Nephron (organoid): ENCODE data around the gene MMD.
"Not testable (repeated sequence)": the region's sequence is repeated elsewhere in the genome, so short reads cannot be mapped to it uniquely, and the experiment has no call there.

Source experiments
- H3K27ac Mint-ChIP-seq, 3 experiments: 2 replicates each; pipeline ENCODE4 v1.8.0; 2020; ENCODE audit warnings: mixed read lengths in 3 of 3, mild to moderate bottlenecking in 2 of 3, moderate library complexity in 1 of 3
- H3K27me3 Mint-ChIP-seq: 2 replicates; pipeline ENCODE4 v1.8.0; 2021; ENCODE audit warnings: low read depth, mild to moderate bottlenecking, moderate library complexity, mixed read lengths
- H3K36me3 Mint-ChIP-seq: 2 replicates; pipeline ENCODE4 v1.8.0; 2020; ENCODE audit warnings: low read depth, mixed read lengths
- H3K4me1 Mint-ChIP-seq: 2 replicates; pipeline ENCODE4 v1.8.0; 2020; ENCODE audit warnings: mixed read lengths
- H3K4me3 Mint-ChIP-seq, 3 experiments: 2 replicates each; pipeline ENCODE4 v1.8.0; 2020; ENCODE audit warnings: mild to moderate bottlenecking in 3 of 3, mixed read lengths in 3 of 3, moderate library complexity in 2 of 3
- H3K9me3 Mint-ChIP-seq: 2 replicates; pipeline ENCODE4 v1.8.0; 2020; ENCODE audit warnings: mixed read lengths
- TF ChIP-seq, protein P1 (sequence below), 3 experiments: fragments of 200-600 bp; sonication (generic); IDR thresholded peaks; one replicate each; pipeline ENCODE4 v1.5.0; 2021; ENCODE audit warnings: antibody characterized with exemption in 3 of 3; ENCODE audit not compliant: unreplicated experiment in 3 of 3

MMD gene

DNA sequence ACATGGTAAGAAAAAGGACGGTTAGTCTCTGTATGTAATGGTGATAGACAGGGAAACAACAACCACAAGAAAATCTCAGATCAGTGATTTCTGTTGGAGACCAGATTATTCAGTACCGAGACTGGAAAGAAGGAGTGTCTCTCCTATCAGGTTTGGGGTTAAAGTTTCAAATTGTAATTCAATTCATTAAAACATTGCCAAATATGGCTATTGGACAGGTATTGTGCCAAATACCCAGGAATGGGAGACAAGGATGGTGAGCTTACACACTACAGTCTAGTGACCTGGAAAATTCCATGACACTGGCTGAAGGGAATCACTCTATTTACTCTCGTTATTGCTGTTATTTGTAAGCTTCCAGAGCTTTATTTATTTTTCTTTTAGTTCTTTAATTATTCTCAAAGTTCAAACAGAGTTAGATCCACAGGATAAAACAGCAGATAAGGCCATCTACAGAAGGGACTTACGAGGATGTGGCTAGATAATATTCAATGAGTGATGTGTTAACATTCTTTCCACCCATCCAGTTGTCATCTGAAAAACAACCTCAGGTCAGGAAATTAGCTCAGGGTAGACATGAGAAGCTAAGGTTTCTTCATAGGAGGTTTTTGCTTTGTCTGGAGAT, 25.1 kb upstream of the MMD start:
- no peaks in the 10 kb centered on the region for H3K36me3 Mint-ChIP-seq
- H3K9me3 Mint-ChIP-seq, result no peaks in the 10 kb centered on the region

DNA sequence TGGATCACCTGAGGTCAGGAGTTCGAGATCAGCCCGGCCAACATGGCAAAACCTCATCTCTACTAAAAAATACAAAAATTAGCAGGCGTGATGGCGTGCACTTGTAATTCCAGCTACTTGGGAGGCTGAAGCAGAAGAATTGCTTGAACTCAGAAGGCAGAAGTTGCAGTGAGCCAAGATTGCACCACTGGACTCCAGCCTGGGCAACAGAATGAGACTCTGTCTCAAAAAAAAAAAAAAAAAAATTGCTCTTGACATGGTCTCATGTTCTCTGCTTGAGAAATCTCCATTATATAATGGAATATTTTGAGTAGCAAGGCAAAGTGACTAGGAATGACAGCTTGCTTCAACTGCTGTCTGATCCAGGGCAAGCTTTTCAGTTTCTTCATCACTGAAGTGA, 24.4 kb upstream of the MMD start:
- H3K9me3 Mint-ChIP-seq, H3K36me3 Mint-ChIP-seq, H3K27me3 Mint-ChIP-seq, H3K4me3 Mint-ChIP-seq: not testable (repeated sequence)
- peaks cover 63% of the 10 kb centered on the region for H3K4me1 Mint-ChIP-seq
- H3K27ac Mint-ChIP-seq, result peak overlapping the region; percentile 29 to 93 (median 35)

More for the DNA sequence above, 25.1 kb upstream of the MMD start:
- H3K27me3 Mint-ChIP-seq, result no peaks in the 10 kb centered on the region
- H3K4me3 Mint-ChIP-seq, result no peak overlapping the region
- TF ChIP-seq, protein P1, sequence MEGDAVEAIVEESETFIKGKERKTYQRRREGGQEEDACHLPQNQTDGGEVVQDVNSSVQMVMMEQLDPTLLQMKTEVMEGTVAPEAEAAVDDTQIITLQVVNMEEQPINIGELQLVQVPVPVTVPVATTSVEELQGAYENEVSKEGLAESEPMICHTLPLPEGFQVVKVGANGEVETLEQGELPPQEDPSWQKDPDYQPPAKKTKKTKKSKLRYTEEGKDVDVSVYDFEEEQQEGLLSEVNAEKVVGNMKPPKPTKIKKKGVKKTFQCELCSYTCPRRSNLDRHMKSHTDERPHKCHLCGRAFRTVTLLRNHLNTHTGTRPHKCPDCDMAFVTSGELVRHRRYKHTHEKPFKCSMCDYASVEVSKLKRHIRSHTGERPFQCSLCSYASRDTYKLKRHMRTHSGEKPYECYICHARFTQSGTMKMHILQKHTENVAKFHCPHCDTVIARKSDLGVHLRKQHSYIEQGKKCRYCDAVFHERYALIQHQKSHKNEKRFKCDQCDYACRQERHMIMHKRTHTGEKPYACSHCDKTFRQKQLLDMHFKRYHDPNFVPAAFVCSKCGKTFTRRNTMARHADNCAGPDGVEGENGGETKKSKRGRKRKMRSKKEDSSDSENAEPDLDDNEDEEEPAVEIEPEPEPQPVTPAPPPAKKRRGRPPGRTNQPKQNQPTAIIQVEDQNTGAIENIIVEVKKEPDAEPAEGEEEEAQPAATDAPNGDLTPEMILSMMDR (IDR thresholded peaks at IDR 0.05; ENCODE audit: unreplicated experiment in 3 of 3), result no peak
- peak overlapping the region; percentile 17 to 35 (median 29) for H3K27ac Mint-ChIP-seq
- H3K4me1 Mint-ChIP-seq, result peaks cover 63% of the 10 kb centered on the region

DNA sequence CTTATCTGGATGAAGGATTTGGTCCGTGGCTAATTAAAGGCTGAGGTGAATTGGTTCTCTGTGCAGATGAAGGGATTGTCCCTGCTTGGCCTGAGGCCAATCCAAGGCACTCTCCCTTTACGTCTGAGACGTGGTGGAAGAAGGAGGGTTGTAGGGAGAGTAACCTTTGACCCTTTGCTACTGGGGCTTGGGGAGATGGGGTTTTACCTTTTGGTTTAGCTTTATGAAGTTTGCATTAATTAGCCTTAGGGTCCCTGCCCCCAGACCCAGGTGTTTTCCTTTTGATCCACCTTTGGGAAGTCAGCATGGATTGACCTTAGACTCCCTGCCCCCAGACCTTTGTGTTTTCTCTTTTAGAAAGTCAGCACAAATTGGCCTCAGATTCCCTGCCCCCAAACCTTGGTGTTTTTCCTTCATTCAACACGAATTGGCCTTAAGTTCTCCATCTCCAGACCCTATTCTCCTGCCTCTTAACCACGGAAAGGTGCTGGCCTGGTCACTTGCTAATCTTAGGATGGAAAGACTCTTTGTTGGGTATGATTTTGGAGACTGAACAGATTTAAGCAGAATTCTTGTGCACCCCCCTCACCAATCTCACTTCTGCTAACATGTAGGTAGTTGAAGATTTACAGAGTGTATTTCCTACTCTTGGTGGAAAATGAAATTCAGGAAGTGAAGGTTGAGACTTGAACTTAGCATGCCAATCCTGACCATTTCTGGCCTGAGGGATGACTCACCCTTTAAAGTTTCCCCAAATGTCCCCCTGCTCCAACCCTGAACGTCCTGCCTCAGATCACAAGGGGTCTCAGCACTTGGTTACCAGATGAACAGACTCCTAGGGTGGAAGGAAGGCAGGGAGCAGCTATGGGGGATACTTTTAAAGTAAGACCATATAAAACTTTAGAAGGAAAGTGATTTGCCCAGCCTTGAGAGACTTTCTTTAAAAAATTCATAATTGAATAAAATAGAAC, 23.1 kb upstream of the MMD start:
- Mint-ChIP-seq H3K4me1 (peaks cover 57% of the 10 kb centered on the region), H3K9me3 (no peaks in the 10 kb centered on the region), H3K36me3 (no peaks in the 10 kb centered on the region), H3K27me3 (no peaks in the 10 kb centered on the region), H3K4me3 (no peak overlapping the region), H3K27ac (peak overlapping the region; percentile 78 to 93 (median 86))
- TF ChIP-seq, protein P1 (IDR thresholded peaks at IDR 0.05; ENCODE audit: unreplicated experiment in 3 of 3), result no peak

DNA sequence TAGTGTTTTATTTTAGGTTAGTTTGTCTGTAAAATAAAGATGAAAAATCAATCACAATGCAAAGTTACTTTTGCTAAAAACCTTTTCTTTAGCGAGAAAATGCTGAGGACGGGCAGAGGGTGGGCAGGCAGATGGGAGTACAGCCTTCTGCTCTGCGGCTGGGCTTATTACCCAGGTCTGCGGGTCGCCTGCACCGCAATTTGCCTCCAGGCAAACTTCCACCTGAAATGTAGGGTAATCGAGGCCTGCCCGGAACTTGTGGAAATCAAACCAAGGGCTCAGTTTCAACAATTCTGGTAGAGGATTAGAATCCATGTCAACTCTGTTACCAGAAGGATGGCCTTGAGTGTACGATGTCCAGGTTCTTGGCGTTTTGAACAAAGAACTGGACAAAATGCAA, 22.3 kb upstream of the MMD start:
- Mint-ChIP-seq H3K4me1 (peaks cover 49% of the 10 kb centered on the region), H3K4me3 (no peak overlapping the region), H3K36me3 (no peaks in the 10 kb centered on the region), H3K9me3 (no peaks in the 10 kb centered on the region), H3K27ac (peak overlapping the region; percentile 78 to 93 (median 86)), H3K27me3 (no peaks in the 10 kb centered on the region)
- TF ChIP-seq, protein P1 (IDR thresholded peaks at IDR 0.05; ENCODE audit: unreplicated experiment in 3 of 3), result no peak

DNA sequence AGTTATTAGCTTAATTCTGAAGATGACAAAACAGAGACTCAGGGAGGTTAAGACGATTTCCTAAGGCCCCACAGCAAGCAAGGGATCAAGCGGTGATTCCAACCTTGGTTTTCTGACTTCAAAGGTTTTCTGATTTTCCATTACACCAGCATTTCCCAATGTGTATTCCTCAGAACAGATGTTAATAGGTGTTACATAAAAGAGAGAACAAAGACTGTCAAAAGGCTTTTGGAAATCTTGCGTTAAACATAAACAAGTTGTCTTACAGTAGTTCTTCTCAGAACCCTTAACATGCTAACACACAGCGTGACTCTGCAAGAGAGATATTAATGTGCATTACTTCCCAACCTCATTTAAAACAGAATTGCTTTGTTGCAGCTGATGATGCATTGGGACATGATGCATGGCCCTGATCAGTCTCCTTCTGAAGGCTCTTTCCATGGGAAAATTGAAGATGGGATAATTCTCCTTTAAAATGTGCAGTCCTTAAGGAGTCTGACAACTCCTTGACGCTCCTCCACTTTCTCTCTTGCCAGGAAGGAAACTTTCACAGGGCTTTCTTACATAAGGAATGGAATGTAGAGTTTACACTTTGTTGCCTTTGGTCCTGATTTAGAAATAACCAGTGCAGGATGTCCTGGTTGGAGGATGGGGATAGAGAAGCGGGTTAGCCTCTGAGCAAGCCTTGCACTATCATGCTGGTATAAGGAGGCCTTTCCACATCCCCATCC, 21.5 kb upstream of the MMD start:
- H3K27me3 Mint-ChIP-seq, result no peaks in the 10 kb centered on the region
- no peaks in the 10 kb centered on the region for H3K9me3 Mint-ChIP-seq
- H3K27ac Mint-ChIP-seq, result peak overlapping the region in 2 of 3 experiments; percentile 18 to 63
- H3K4me3 Mint-ChIP-seq, result no peak overlapping the region
- TF ChIP-seq, protein P1 (IDR thresholded peaks at IDR 0.05; ENCODE audit: unreplicated experiment in 3 of 3), result no peak
- no peaks in the 10 kb centered on the region for H3K36me3 Mint-ChIP-seq
- peaks cover 43% of the 10 kb centered on the region for H3K4me1 Mint-ChIP-seq

DNA sequence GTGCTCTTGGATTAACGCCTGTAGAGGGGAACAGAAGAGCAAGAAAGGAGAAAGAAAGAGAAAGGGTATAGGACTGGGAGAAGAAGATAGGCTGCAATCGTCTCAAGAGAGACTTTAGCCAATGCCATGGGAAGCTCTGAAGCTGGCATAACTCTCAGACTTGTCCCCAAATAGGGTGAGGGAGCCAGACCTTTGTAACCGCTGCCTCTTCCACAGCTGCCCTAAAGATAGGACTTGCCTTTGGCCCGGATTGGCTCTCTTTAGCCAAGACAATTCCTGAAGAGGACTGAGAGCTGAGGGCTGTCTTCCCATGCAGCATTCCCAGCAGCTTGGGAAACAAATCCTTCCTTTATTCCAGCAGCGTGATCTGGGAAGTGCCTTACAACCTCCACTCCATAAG, 20.8 kb upstream of the MMD start:
- Mint-ChIP-seq H3K27me3 (no peaks in the 10 kb centered on the region), H3K27ac (peak overlapping the region in 2 of 3 experiments; percentile 10 to 17), H3K4me1 (peaks cover 47% of the 10 kb centered on the region), H3K36me3 (no peaks in the 10 kb centered on the region), H3K9me3 (no peaks in the 10 kb centered on the region), H3K4me3 (no peak overlapping the region)
- TF ChIP-seq, protein P1 (IDR thresholded peaks at IDR 0.05; ENCODE audit: unreplicated experiment in 3 of 3), result no peak
